RCC 7860 (cell line): ENCODE measurements around the gene ZNF22.
A peak's percentile ranks its signal among the peaks of the same experiment; 100 is the strongest.
"Not testable (repeated sequence)": the region's sequence is repeated elsewhere in the genome, so short reads cannot be mapped to it uniquely, and the experiment has no call there.

ENCODE experiments used
- DNase-seq: peaks from one replicate; pipeline ENCODE4 v3.0.0-alpha.2; 2015; ENCODE audit warnings: low spot score
- FAIRE-seq: peaks from 2 replicates; lab custom pipeline; 2012; peaks lifted over from hg19 to GRCh38; lab: Jason Lieb, UNC

Gene ZNF22

GRCh38 chr10:45004661-45005060 is 3.9 kb downstream of the ZNF22 start:
- DNase-seq: no peak
- no peak for FAIRE-seq

- FAIRE-seq (no peak), DNase-seq (no peak)
Measured at GRCh38 chr10:45005284-45005683, 4.6 kb downstream of the ZNF22 start.

GRCh38 chr10:45006276-45007030 is 5.7 kb downstream of the ZNF22 start:
- FAIRE-seq (no peak), DNase-seq (no peak)

- DNase-seq: peak; percentile 83
- FAIRE-seq: peak; percentile 92
Measured at GRCh38 chr10:45008524-45009161, 7.9 kb downstream of the ZNF22 start.

GRCh38 chr10:45014557-45014956 is 13.8 kb downstream of the ZNF22 start:
- DNase-seq, FAIRE-seq: not testable (repeated sequence)

GRCh38 chr10:45015590-45015989 is 14.9 kb downstream of the ZNF22 start:
- FAIRE-seq (no peak), DNase-seq (no peak)

GRCh38 chr10:45023426-45023825 is 22.7 kb downstream of the ZNF22 start:
- no peak for DNase-seq
- no peak for FAIRE-seq

GRCh38 chr10:45034301-45034700 is 33.6 kb downstream of the ZNF22 start:
- no peak for FAIRE-seq
- no peak for DNase-seq

GRCh38 chr10:45035673-45036072 is 35.0 kb downstream of the ZNF22 start:
- FAIRE-seq: no peak
- DNase-seq: no peak

- DNase-seq (no peak), FAIRE-seq (no peak)
Measured at GRCh38 chr10:45040921-45041542, 40.3 kb downstream of the ZNF22 start.

- DNase-seq (no peak), FAIRE-seq (no peak)
Measured at GRCh38 chr10:45044290-45044689, 43.6 kb downstream of the ZNF22 start.

- FAIRE-seq (no peak), DNase-seq (no peak)
Measured at GRCh38 chr10:45050551-45051235, 50.0 kb downstream of the ZNF22 start.

GRCh38 chr10:45052700-45053099 is 52.0 kb downstream of the ZNF22 start:
- no peak for FAIRE-seq
- no peak for DNase-seq

GRCh38 chr10:45053569-45054100 is 52.9 kb downstream of the ZNF22 start:
- no peak for DNase-seq
- no peak for FAIRE-seq
